Measurements from ENCODE around the gene AIP. TPM values are rescaled to one million over a fixed set of nuclear protein-coding genes. Genes with fewer than 3 reads are reported as not detected.

AIP gene
- total and polyA plus RNA-seq, 8 donors = 20.2 to 45.8 (median 25.6) TPM

Small RNAs within 50 kb of the gene (microRNA-seq; reads per million reads assigned to microRNA genes)
- 0 to 0.29 reads per million in 2 donors for gene MIR6752

Other genes with a start within 250 kb of the AIP start
- gene GRK2, start 216.6 kb upstream of the AIP start, total RNA-seq = 10 to 100 TPM; 19.1 to 31.9 (median 21.5) TPM
- 10 to 100 TPM; 52.8 to 60.6 TPM for gene GRK2, start 216.6 kb upstream of the AIP start, polyA plus RNA-seq
- gene ANKRD13D, start 193.7 kb upstream of the AIP start, total RNA-seq = 10 to 100 TPM in 5 of 6 donors, 1 to 10 TPM in 1; 9.8 to 31.3 (median 12.3) TPM
- 10 to 100 TPM; 60.0 to 60.7 TPM for gene ANKRD13D, start 193.7 kb upstream of the AIP start, polyA plus RNA-seq
- 10 to 100 TPM; 15.2 to 29.1 (median 21.2) TPM for gene SSH3, start 179.5 kb upstream of the AIP start, total RNA-seq
- 10 to 100 TPM; 29.0 to 29.2 TPM for gene SSH3, start 179.5 kb upstream of the AIP start, polyA plus RNA-seq
- gene POLD4, start 129.5 kb upstream of the AIP start, total RNA-seq = 10 to 100 TPM; 35.0 to 50.8 (median 43.4) TPM
- 10 to 100 TPM; 80.6 to 99.3 TPM for gene POLD4, start 129.5 kb upstream of the AIP start, polyA plus RNA-seq
- 1 to 10 TPM; 1.3 to 5.0 (median 2.3) TPM for gene CLCF1, start 109.4 kb upstream of the AIP start, total RNA-seq
- 10 to 100 TPM in 1 of 2 donors, 1 to 10 TPM in 1; 9.4 to 11.2 TPM for gene CLCF1, start 109.4 kb upstream of the AIP start, polyA plus RNA-seq
- gene RAD9A, start 91.0 kb upstream of the AIP start, total RNA-seq = 10 to 100 TPM in 5 of 6 donors, 1 to 10 TPM in 1; 9.4 to 18.0 (median 12.8) TPM
- 10 to 100 TPM; 39.8 to 45.2 TPM for gene RAD9A, start 91.0 kb upstream of the AIP start, polyA plus RNA-seq
- gene PPP1CA, start 81.2 kb upstream of the AIP start, total RNA-seq = 10 to 100 TPM; 49.0 to 72.8 (median 62.9) TPM
- 10 to 100 TPM; 57.7 to 68.5 TPM for gene PPP1CA, start 81.2 kb upstream of the AIP start, polyA plus RNA-seq
- gene TBC1D10C, start 78.9 kb upstream of the AIP start, total RNA-seq = 1 to 10 TPM in 4 of 6 donors, under 1 TPM in 2; 0.05 to 2.9 (median 1.1) TPM
- gene TBC1D10C, start 78.9 kb upstream of the AIP start, polyA plus RNA-seq = 1 to 10 TPM; 1.5 to 2.5 TPM
- gene CARNS1, start 67.3 kb upstream of the AIP start, total RNA-seq = 1 to 10 TPM in 1 of 6 donors, under 1 TPM in 5; 0.39 to 1.1 (median 0.80) TPM
- gene CARNS1, start 67.3 kb upstream of the AIP start, polyA plus RNA-seq = 1 to 10 TPM in 1 of 2 donors, under 1 TPM in 1; 0.89 to 2.2 TPM
- gene RPS6KB2, start 54.5 kb upstream of the AIP start, total RNA-seq = 10 to 100 TPM; 17.6 to 29.3 (median 21.7) TPM
- gene RPS6KB2, start 54.5 kb upstream of the AIP start, polyA plus RNA-seq = 10 to 100 TPM; 57.4 to 71.6 TPM
- 1 to 10 TPM in 4 of 6 donors, under 1 TPM in 2; 0.63 to 4.1 (median 1.8) TPM for gene PTPRCAP, start 45.3 kb upstream of the AIP start, total RNA-seq
- gene PTPRCAP, start 45.3 kb upstream of the AIP start, polyA plus RNA-seq = 10 to 100 TPM; 10.9 to 13.1 TPM
- 10 to 100 TPM; 40.3 to 56.3 (median 47.7) TPM for gene CORO1B, start 39.5 kb upstream of the AIP start, total RNA-seq
- gene CORO1B, start 39.5 kb upstream of the AIP start, polyA plus RNA-seq = 10 to 100 TPM; 53.0 to 66.4 TPM
- not detected for gene GPR152, start 30.3 kb upstream of the AIP start, total RNA-seq
- not detected for gene GPR152, start 30.3 kb upstream of the AIP start, polyA plus RNA-seq
- 1 to 10 TPM in 2 of 6 donors, under 1 TPM in 3, not detected in 1; 0.58 to 1.5 (median 0.88) TPM for gene CABP4, start 27.7 kb upstream of the AIP start, total RNA-seq
- gene CABP4, start 27.7 kb upstream of the AIP start, polyA plus RNA-seq = 1 to 10 TPM in 1 of 2 donors, under 1 TPM in 1; 0.99 to 1.2 TPM
- gene TMEM134, start 13.8 kb upstream of the AIP start, total RNA-seq = 10 to 100 TPM; 45.1 to 72.1 (median 52.4) TPM
- gene TMEM134, start 13.8 kb upstream of the AIP start, polyA plus RNA-seq = 10 to 100 TPM; 90.1 to 93.4 TPM
- gene PITPNM1, start 22.3 kb downstream of the AIP start, total RNA-seq = 10 to 100 TPM; 10.2 to 34.3 (median 20.5) TPM
- 10 to 100 TPM; 34.4 to 35.7 TPM for gene PITPNM1, start 22.3 kb downstream of the AIP start, polyA plus RNA-seq
- gene CDK2AP2, start 25.1 kb downstream of the AIP start, total RNA-seq = 10 to 100 TPM; 27.1 to 41.8 (median 35.2) TPM
- 10 to 100 TPM; 46.4 to 65.6 TPM for gene CDK2AP2, start 25.1 kb downstream of the AIP start, polyA plus RNA-seq
- gene CABP2, start 40.4 kb downstream of the AIP start, total RNA-seq = not detected
- gene CABP2, start 40.4 kb downstream of the AIP start, polyA plus RNA-seq = not detected
- 100 to 1,000 TPM; 169 to 350 (median 205) TPM for gene GSTP1, start 100.8 kb downstream of the AIP start, total RNA-seq
- 100 to 1,000 TPM; 310 to 315 TPM for gene GSTP1, start 100.8 kb downstream of the AIP start, polyA plus RNA-seq
- 100 to 1,000 TPM in 4 of 6 donors, 10 to 100 TPM in 2; 82.5 to 126 (median 109) TPM for gene NDUFV1, start 123.9 kb downstream of the AIP start, total RNA-seq
- gene NDUFV1, start 123.9 kb downstream of the AIP start, polyA plus RNA-seq = 100 to 1,000 TPM; 206 to 281 TPM
- 1 to 10 TPM; 4.3 to 7.3 (median 5.8) TPM for gene NUDT8, start 146.9 kb downstream of the AIP start, total RNA-seq
- gene NUDT8, start 146.9 kb downstream of the AIP start, polyA plus RNA-seq = 10 to 100 TPM in 1 of 2 donors, 1 to 10 TPM in 1; 6.4 to 11.0 TPM
- gene TBX10, start 156.7 kb downstream of the AIP start, total RNA-seq = under 1 TPM in 3 of 6 donors, not detected in 3; 0.09 to 0.37 (median 0.24) TPM
- gene TBX10, start 156.7 kb downstream of the AIP start, polyA plus RNA-seq = under 1 TPM in 1 of 2 donors, not detected in 1; 0.28 TPM
- 10 to 100 TPM in 1 of 6 donors, 1 to 10 TPM in 5; 5.2 to 14.1 (median 6.9) TPM for gene ACY3, start 167.7 kb downstream of the AIP start, total RNA-seq
- gene ACY3, start 167.7 kb downstream of the AIP start, polyA plus RNA-seq = 10 to 100 TPM; 16.5 to 17.9 TPM
- under 1 TPM in 3 of 6 donors, not detected in 3; 0.17 to 0.50 (median 0.40) TPM for gene ALDH3B2, start 191.6 kb downstream of the AIP start, total RNA-seq
- gene ALDH3B2, start 191.6 kb downstream of the AIP start, polyA plus RNA-seq = under 1 TPM in 1 of 2 donors, not detected in 1; 0.28 TPM

Measured in pancreas (tissue), 8 donors.